Measurements from ENCODE around the gene LRRFIP1.

LRRFIP1 gene

DNA sequence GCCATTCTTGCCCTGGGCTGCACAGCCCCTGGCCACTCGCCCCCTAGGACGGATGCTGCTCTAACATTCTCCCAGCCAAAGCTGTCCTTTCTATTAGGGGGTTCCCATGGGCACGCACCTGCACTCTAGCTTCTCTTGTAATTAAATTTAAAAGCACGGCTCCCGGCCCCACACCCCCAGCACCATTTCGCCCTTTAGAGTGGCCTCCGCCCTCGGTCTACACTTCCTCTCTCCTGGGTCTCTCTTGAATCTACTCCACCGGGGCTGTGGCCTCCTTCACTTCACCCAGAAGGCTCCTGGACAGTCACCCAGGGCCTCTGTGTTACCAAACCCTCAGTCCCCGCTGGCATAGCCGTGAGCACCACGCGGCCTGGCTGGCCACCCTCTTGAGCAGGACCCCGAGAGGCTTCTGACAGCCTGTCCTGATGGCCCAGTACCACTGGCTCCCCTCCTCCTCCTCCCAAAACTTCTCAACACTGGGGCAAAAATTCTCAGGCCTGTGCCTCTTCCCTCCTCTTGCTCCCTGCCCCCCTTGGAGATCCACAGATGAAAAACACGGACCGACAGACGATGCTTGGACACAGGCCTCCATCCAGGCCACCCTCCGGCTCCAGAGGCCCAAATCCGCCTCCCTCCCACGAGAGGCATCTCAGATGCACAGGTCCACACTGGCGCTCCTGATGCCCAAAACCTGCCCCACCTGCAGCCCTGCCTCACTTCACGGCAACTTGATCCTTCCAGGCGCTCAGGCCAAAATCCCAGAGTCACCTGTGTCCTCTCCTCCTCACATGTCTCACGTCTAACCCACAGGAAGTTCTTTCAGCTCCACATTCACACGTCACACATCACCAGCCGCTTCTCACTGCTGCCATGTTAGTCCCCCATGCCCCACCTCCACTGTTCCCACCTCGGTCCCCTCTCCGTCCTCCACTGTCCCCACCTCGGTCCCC, 29.9 kb upstream of the LRRFIP1 start:
- no peak for TF ChIP-seq TAF1 (IDR thresholded peaks at IDR 0.05; ENCODE audit: low read depth)
- TF ChIP-seq EP300 (IDR thresholded peaks at IDR 0.05; ENCODE audit: borderline replicate concordance) = no peak
- TF ChIP-seq TCF12 (IDR thresholded peaks at IDR 0.05; ENCODE audit: low read depth) = no peak
- TF ChIP-seq REST (IDR thresholded peaks at IDR 0.05; ENCODE audit: low read depth) = no peak

GRCh38 chr2:237598468-237599208, 28.7 kb upstream of the LRRFIP1 start:
- TF ChIP-seq NFIC (IDR thresholded peaks at IDR 0.05) = no peak
- TF ChIP-seq FOXM1 (IDR thresholded peaks at IDR 0.05; ENCODE audit: borderline replicate concordance, low read depth) = no peak
- no peak for TF ChIP-seq TEAD4 (IDR thresholded peaks at IDR 0.05)
- TF ChIP-seq YY1 (IDR thresholded peaks at IDR 0.05; ENCODE audit: low read depth) = no peak
- TF ChIP-seq RAD21 (IDR thresholded peaks at IDR 0.05; ENCODE audit: low read depth) = no peak
- TF ChIP-seq CREB1 (IDR thresholded peaks at IDR 0.05; ENCODE audit: low read depth) = no peak
- TF ChIP-seq EGR1 (IDR thresholded peaks at IDR 0.05) = no peak
- TF ChIP-seq EP300 (IDR thresholded peaks at IDR 0.05; ENCODE audit: borderline replicate concordance) = no peak
- no peak for TF ChIP-seq MAX (IDR thresholded peaks at IDR 0.05)
- TF ChIP-seq TAF1 (IDR thresholded peaks at IDR 0.05; ENCODE audit: low read depth) = no peak
- no peak for TF ChIP-seq CEBPB (IDR thresholded peaks at IDR 0.05)
- TF ChIP-seq REST (IDR thresholded peaks at IDR 0.05; ENCODE audit: low read depth) = no peak
- no peak for TF ChIP-seq ZBTB7A (IDR thresholded peaks at IDR 0.05; ENCODE audit: low read depth)
- TF ChIP-seq TCF12 (IDR thresholded peaks at IDR 0.05; ENCODE audit: low read depth) = no peak
- no peak for TF ChIP-seq USF1 (IDR thresholded peaks at IDR 0.05)

DNA sequence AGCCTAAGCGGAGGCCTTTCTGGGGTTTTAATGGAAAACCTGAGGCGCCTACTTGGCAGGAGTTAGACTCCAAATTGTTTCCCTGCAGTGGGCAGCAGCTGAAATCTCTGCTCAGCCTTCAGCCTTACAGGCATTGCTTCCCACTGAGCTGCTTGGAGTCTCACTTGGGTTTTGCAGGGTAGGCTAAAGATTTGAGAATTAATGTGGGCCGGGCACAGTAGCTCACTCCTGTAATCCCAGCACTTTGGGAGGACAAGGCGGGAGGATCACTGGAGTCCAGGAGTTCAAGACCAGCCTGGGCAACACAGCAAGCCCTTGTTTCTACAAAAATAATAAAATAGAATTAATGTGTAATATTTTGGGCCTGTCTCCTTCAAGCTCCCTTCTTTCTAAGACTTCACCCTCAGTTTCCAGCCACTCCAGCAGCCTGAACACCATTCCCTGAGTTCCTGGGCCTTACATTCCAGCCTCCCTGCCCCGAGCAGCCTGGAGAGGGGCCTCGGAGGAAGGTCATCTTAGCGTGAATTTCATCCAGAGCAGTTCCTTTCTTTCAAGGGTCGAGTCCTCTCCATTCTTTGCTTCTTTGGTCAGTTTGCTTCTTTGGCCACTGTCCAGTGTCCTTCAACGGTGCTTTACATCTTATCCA, 27.8 kb upstream of the LRRFIP1 start:
- no peak for TF ChIP-seq EGR1 (IDR thresholded peaks at IDR 0.05)
- no peak for TF ChIP-seq TEAD4 (IDR thresholded peaks at IDR 0.05)
- no peak for TF ChIP-seq ZBTB7A (IDR thresholded peaks at IDR 0.05; ENCODE audit: low read depth)
- TF ChIP-seq REST (IDR thresholded peaks at IDR 0.05; ENCODE audit: low read depth) = no peak
- TF ChIP-seq CEBPB (IDR thresholded peaks at IDR 0.05) = no peak
- TF ChIP-seq MAX (IDR thresholded peaks at IDR 0.05) = no peak
- no peak for TF ChIP-seq FOXM1 (IDR thresholded peaks at IDR 0.05; ENCODE audit: borderline replicate concordance, low read depth)
- no peak for TF ChIP-seq TCF12 (IDR thresholded peaks at IDR 0.05; ENCODE audit: low read depth)
- TF ChIP-seq EP300 (IDR thresholded peaks at IDR 0.05; ENCODE audit: borderline replicate concordance) = no peak
- TF ChIP-seq RAD21 (IDR thresholded peaks at IDR 0.05; ENCODE audit: low read depth) = no peak
- no peak for TF ChIP-seq USF1 (IDR thresholded peaks at IDR 0.05)
- no peak for TF ChIP-seq CREB1 (IDR thresholded peaks at IDR 0.05; ENCODE audit: low read depth)
- no peak for TF ChIP-seq YY1 (IDR thresholded peaks at IDR 0.05; ENCODE audit: low read depth)
